Esophagus squamous epithelium (tissue), 5 donors: Measurements from ENCODE around the gene LRP1. TPM values are rescaled to one million over a fixed set of nuclear protein-coding genes. Genes with fewer than 3 reads are reported as not detected.

Experiments used
- DNase-seq: peaks from one replicate; lab custom pipeline; 2025; lab: John Stamatoyannopoulos, UW
- H3K27ac ChIP-seq, 4 donors: fragments of 200-600 bp; sonication (generic); one replicate each; pipeline ENCODE4 v1.5.1; 2016 to 2019; ENCODE audit warnings: mild to moderate bottlenecking in 1 of 4
- H3K27me3 ChIP-seq, 4 donors: fragments of 200-600 bp; sonication (generic); 1 replicate in 3 of 4; 2 replicates in 1 of 4; pipeline versions ENCODE4 v1.5.1 to v1.6.0; 2017 to 2021; ENCODE audit warnings: antibody characterized with exemption in 1 of 4
- H3K36me3 ChIP-seq, 3 donors: fragments of 200-600 bp; sonication (generic); one replicate each; pipeline ENCODE4 v1.5.1; 2016 to 2019
- H3K4me1 ChIP-seq, 3 donors: fragments of 200-600 bp; sonication (generic); one replicate each; pipeline ENCODE4 v1.5.1; 2017 to 2019
- H3K4me3 ChIP-seq, 4 donors: fragments of 200-600 bp; sonication (generic); 1 replicate in 3 of 4; 2 replicates in 1 of 4; pipeline ENCODE4 v1.5.1; 2016 to 2019; ENCODE audit warnings: mild to moderate bottlenecking in 2 of 4, moderate library complexity in 1 of 4
- H3K9me3 ChIP-seq, 3 donors: fragments of 200-600 bp; sonication (generic); one replicate each; pipeline ENCODE4 v1.5.1; 2016 to 2019
- CTCF ChIP-seq, 6 experiments: fragments of 450-650 bp in 4 of 6; fragments of 200-600 bp in 2 of 6; sonication (generic) in 2 of 6; IDR thresholded peaks; one replicate each; pipeline ENCODE4 v1.5.1; 2016 to 2019; ENCODE audit warnings: antibody characterized with exemption in 6 of 6, mild to moderate bottlenecking in 4 of 6, moderate library complexity in 4 of 6
- POLR2A ChIP-seq, 4 donors: fragments of 450-650 bp; IDR thresholded peaks; one replicate each; pipeline ENCODE4 v1.6.1; 2017; ENCODE audit warnings: antibody characterized with exemption in 4 of 4, mild to moderate bottlenecking in 4 of 4, moderate library complexity in 3 of 4
- WGBS, 2 donors: methylation state at CpG; one replicate each; pipeline ENCODE4 v1.1.5; 2018; 5-methylcytosine and 5-hydroxymethylcytosine counted together
- intact Hi-C: fragments of 100-400 bp; cut with DNase I; formaldehyde crosslinking; loops from one replicate; pipeline ENCODE4 v1.15.0; 2022
- total RNA-seq, 4 donors: library from RNA; depleted of rRNA; stranded (reverse); fragments of >200 nt; gene quantifications; one replicate each; pipeline ENCODE4 v1.1.0, GENCODE V29; 2016
- donor health status: DM: yes; HTN: yes; CAD: no.

The LRP1 gene
- total RNA-seq, 4 donors from 2014 or later, result 60.8 to 147 (median 81.9) TPM

GRCh38 chr12:57131896-57132744 lies 3.8 kb downstream of the LRP1 start:
- no peak for TF ChIP-seq CTCF (IDR thresholded peaks at IDR 0.05)
- H3K4me1 ChIP-seq, result peaks cover 55 to 98% (median 60%) of the 10 kb centered on the region in 3 donors
- DNase-seq, result no peak
- H3K9me3 ChIP-seq, result no peaks in the 10 kb centered on the region
- peak overlapping the region in 2 of 4 donors; percentile 7 to 78 for H3K4me3 ChIP-seq
- H3K27ac ChIP-seq, result peak overlapping the region; percentile 16 to 100 (median 98)
- H3K36me3 ChIP-seq, result peaks cover 0 to 18% (median 4%) of the 10 kb centered on the region in 3 donors
- intact Hi-C loops, result no loop called here
- 53 to 66% methylated on average over 8 to 9 of the region's 9 CpGs for WGBS, 2 donors
- H3K27me3 ChIP-seq, result peaks cover 0 to 13% (median 0%) of the 10 kb centered on the region in 4 donors

DNA sequence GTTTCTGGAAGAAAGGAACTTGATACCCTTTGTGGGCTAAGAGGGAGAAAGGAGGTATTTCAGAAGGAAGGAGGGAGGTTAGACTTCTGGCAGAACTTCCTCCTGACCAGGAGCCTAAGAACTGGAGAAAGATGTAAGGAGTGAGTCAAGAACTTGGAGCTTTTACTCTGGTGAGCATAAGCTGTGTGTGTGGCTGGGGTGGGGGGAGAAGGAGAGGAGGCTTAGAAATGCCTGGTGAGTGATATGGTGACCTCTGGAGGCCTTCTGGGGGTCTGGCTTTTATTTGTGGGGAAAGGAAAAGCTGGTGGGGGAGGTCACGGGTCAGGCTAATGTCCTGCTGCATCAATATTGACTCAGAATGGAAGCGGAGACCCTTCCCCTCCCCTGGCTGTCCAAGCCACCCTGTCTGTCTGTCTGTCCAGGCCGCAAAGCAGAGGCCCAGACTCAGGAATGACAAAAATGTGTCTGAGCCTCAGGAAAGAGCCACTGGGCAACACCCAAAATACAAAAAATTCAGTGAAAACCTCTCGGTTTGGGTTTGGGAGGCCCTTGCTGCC lies 4.8 kb downstream of the LRP1 start:
- Histone ChIP-seq H3K36me3 (peaks cover 0 to 28% (median 4%) of the 10 kb centered on the region in 3 donors), H3K4me1 (peaks cover 52 to 98% (median 59%) of the 10 kb centered on the region in 3 donors), H3K9me3 (no peaks in the 10 kb centered on the region), H3K27me3 (peaks cover 0 to 13% (median 0%) of the 10 kb centered on the region in 4 donors), H3K4me3 (peak overlapping the region in 2 of 4 donors; percentile 6 to 78), H3K27ac (peak overlapping the region; percentile 16 to 100 (median 98))
- intact Hi-C loops, result no loop called here
- DNase-seq, result no peak
- TF ChIP-seq POLR2A (IDR thresholded peaks at IDR 0.05), result no peak
- no peak for TF ChIP-seq CTCF (IDR thresholded peaks at IDR 0.05)
- 59 to 72% methylated on average over 3 to 4 of the region's 4 CpGs for WGBS, 2 donors

DNA sequence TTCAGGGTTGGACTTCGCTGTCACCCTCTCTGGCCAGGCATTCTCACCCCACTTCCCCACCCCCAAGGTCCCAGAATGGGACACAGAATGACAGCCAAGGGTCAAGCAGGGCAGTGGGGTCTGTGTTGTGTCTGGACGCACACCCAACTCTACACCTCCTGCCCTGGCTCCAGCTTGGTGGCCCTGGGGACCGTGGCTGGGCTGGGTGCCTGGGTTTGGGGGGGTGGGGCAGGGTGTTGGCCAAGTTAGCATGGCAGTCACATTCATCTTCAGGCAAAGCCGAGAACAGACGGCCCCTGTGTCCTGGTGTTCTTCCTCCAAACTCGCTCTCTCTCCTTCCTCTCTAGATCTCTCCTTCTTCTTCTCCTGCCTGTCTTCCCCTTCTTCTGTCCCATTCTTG lies 5.6 kb downstream of the LRP1 start:
- Histone ChIP-seq H3K27ac (peak overlapping the region; percentile 46 to 100 (median 98)), H3K36me3 (peaks cover 0 to 36% (median 4%) of the 10 kb centered on the region in 3 donors), H3K4me3 (peak overlapping the region in 1 of 4 donors; percentile 78), H3K4me1 (peaks cover 46 to 100% (median 59%) of the 10 kb centered on the region in 3 donors), H3K9me3 (no peaks in the 10 kb centered on the region), H3K27me3 (peaks cover 0 to 7% (median 0%) of the 10 kb centered on the region in 4 donors)
- TF ChIP-seq CTCF (IDR thresholded peaks at IDR 0.05) (no peak), POLR2A (IDR thresholded peaks at IDR 0.05) (peak in 1 of 4 donors; percentile 6)
- intact Hi-C loops, result no loop called here
- WGBS, 2 donors, result 54 to 62% methylated on average over 3 to 6 of the region's 6 CpGs
- DNase-seq, result no peak

DNA sequence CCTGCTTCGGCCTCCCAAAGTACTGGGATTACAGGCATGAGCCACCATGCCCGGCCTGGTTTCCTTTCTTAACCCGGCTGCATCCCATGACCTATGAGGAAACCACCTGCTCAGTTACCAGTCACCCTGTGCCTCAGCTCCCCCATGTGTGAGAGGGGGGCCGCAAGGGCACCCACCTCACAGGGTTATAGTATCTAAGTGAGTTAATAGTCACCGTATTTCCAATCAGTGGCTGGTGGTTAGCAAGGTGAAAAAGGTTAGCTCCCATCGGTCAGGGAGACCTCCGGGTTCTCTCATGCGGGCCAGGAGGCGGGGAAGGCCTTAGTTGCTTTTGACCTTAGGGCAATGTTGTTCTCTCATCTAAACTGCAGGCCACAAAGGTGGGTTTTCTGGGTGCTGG lies 6.7 kb downstream of the LRP1 start:
- Histone ChIP-seq H3K36me3 (peaks cover 0 to 46% (median 4%) of the 10 kb centered on the region in 3 donors), H3K27ac (peak overlapping the region; percentile 63 to 100 (median 98)), H3K4me3 (no peak overlapping the region), H3K9me3 (no peaks in the 10 kb centered on the region), H3K27me3 (no peaks in the 10 kb centered on the region), H3K4me1 (peaks cover 43 to 95% (median 63%) of the 10 kb centered on the region in 3 donors)
- 88 to 90% methylated on average over 3 to 9 of the region's 9 CpGs for WGBS, 2 donors
- DNase-seq, result no peak
- intact Hi-C loops, result no loop called here
- TF ChIP-seq CTCF (IDR thresholded peaks at IDR 0.05), result no peak
- TF ChIP-seq POLR2A (IDR thresholded peaks at IDR 0.05), result no peak
